HepG2 (cell line): ENCODE data around the gene HELZ2. TPM values are rescaled to one million over a fixed set of nuclear protein-coding genes. Genes with fewer than 3 reads are reported as not detected.

Source experiments
- ARID2 ChIP-seq: sonication (generic); formaldehyde crosslinking; IDR thresholded peaks from 2 replicates; pipeline ENCODE4 v1.8.1; 2022; ENCODE audit warnings: mild to moderate bottlenecking, missing genetic modification reagents, borderline replicate concordance
- CCAR2 ChIP-seq: fragments of 200-400 bp; formaldehyde crosslinking; optimal IDR thresholded peaks from 2 replicates; pipeline ENCODE3; 2018; ENCODE audit warnings: low read depth, mild to moderate bottlenecking, low read length, moderate library complexity
- ETS1 ChIP-seq: sonication (generic); formaldehyde crosslinking; IDR thresholded peaks from 2 replicates; pipeline ENCODE4 v1.4.0; 2020; ENCODE audit warnings: missing genetic modification reagents
- ETV6 ChIP-seq: sonication (generic); formaldehyde crosslinking; conservative IDR thresholded peaks from 2 replicates; pipeline ENCODE4 v1.4.0; 2020; ENCODE audit warnings: missing genetic modification reagents
- IRF1 ChIP-seq: sonication (generic); formaldehyde crosslinking; IDR thresholded peaks from 2 replicates; pipeline ENCODE4 v1.4.0; 2020; ENCODE audit warnings: low read depth, mild to moderate bottlenecking, missing genetic modification reagents
- IRF9 ChIP-seq: sonication (generic); formaldehyde crosslinking; IDR thresholded peaks from 2 replicates; pipeline ENCODE4 v1.8.0; 2022; ENCODE audit warnings: missing genetic modification reagents, mild to moderate bottlenecking, borderline replicate concordance
- MXD4 ChIP-seq: IDR thresholded peaks from 2 replicates; pipeline ENCODE4 v1.6.1; 2016; ENCODE audit warnings: mild to moderate bottlenecking, missing biosample characterization, missing genetic modification reagents
- NCOR1 ChIP-seq: fragments of 200-600 bp; sonication (generic); IDR thresholded peaks from 2 replicates; pipeline ENCODE4 v1.7.0; 2017; ENCODE audit warnings: antibody characterized with exemption, low read length, borderline replicate concordance
- NFAT5 ChIP-seq: sonication (generic); formaldehyde crosslinking; IDR thresholded peaks from 2 replicates; pipeline ENCODE4 v1.4.0; 2020; ENCODE audit warnings: missing genetic modification reagents
- NR3C1 ChIP-seq: sonication (generic); formaldehyde crosslinking; IDR thresholded peaks from 2 replicates; pipeline ENCODE4 v1.4.0; 2020; ENCODE audit warnings: missing genetic modification reagents
- PITX1 ChIP-seq: sonication (generic); formaldehyde crosslinking; IDR thresholded peaks from 2 replicates; pipeline ENCODE4 v1.5.1; 2020; ENCODE audit warnings: mild to moderate bottlenecking, missing genetic modification reagents
- RAD21 ChIP-seq: fragments of 450-650 bp; formaldehyde crosslinking; IDR thresholded peaks from 2 replicates; pipeline ENCODE4 v1.5.0; 2020; ENCODE audit warnings: mild to moderate bottlenecking
- RARG ChIP-seq: sonication (generic); formaldehyde crosslinking; IDR thresholded peaks from 2 replicates; pipeline ENCODE4 v1.4.0; 2020; ENCODE audit warnings: low read depth, mild to moderate bottlenecking, missing genetic modification reagents
- REL ChIP-seq: sonication (generic); formaldehyde crosslinking; conservative IDR thresholded peaks from 2 replicates; pipeline ENCODE4 v1.8.0; 2022; ENCODE audit warnings: mild to moderate bottlenecking, missing genetic modification reagents, moderate library complexity
- WIZ ChIP-seq: sonication (generic); formaldehyde crosslinking; IDR thresholded peaks from 2 replicates; pipeline ENCODE4 v1.5.1; 2020; ENCODE audit warnings: mild to moderate bottlenecking, missing genetic modification reagents
- YEATS4 ChIP-seq: sonication (generic); formaldehyde crosslinking; IDR thresholded peaks from 2 replicates; pipeline ENCODE4 v1.4.0; 2020; ENCODE audit warnings: missing genetic modification reagents, borderline replicate concordance
- ZBTB42 ChIP-seq: sonication (generic); formaldehyde crosslinking; IDR thresholded peaks from 2 replicates; pipeline ENCODE4 v1.5.0; 2020; ENCODE audit warnings: mild to moderate bottlenecking, missing genetic modification reagents
- ZC3H4 ChIP-seq: sonication (generic); formaldehyde crosslinking; IDR thresholded peaks from 2 replicates; pipeline ENCODE4 v1.4.0; 2020; ENCODE audit warnings: missing genetic modification reagents, borderline replicate concordance
- ZMYM2 ChIP-seq: sonication (generic); formaldehyde crosslinking; IDR thresholded peaks from 2 replicates; pipeline ENCODE4 v1.8.0; 2022; ENCODE audit warnings: mild to moderate bottlenecking, missing genetic modification reagents
- ZNF121 ChIP-seq: sonication (generic); formaldehyde crosslinking; IDR thresholded peaks from 2 replicates; pipeline ENCODE4 v1.5.0; 2020; ENCODE audit warnings: mild to moderate bottlenecking, missing genetic modification reagents
- ZNF460 ChIP-seq: sonication (generic); formaldehyde crosslinking; IDR thresholded peaks from 2 replicates; pipeline ENCODE4 v1.5.1; 2020; ENCODE audit warnings: missing genetic modification reagents, mild to moderate bottlenecking, borderline replicate concordance
- ZNF782 ChIP-seq: sonication (generic); formaldehyde crosslinking; IDR thresholded peaks from 2 replicates; pipeline ENCODE4 v1.4.0; 2020; ENCODE audit warnings: missing genetic modification reagents, mild to moderate bottlenecking, borderline replicate concordance
- ZNF790 ChIP-seq: sonication (generic); formaldehyde crosslinking; IDR thresholded peaks from 2 replicates; pipeline ENCODE4 v1.8.0; 2022; ENCODE audit warnings: missing genetic modification reagents, mild to moderate bottlenecking, borderline replicate concordance
- polyA plus RNA-seq, 8 experiments: library from polyadenylated mRNA; depleted of rRNA in 3 of 8; stranded (reverse) in 7 of 8; unstranded in 1 of 8; fragments of >200 nt; fragmentation: Illumina TruSeq in 4 of 8; extraction: Trizol in 4 of 8; gene quantifications; 2 replicates each; pipeline versions ENCODE4 v1.2.1 to v1.2.3, GENCODE V29; 2011 to 2016; ENCODE audit warnings: low read depth in 4 of 8, missing spikeins in 1 of 8, mixed read lengths in 1 of 8; ENCODE audit not compliant: insufficient read depth in 1 of 8
- total RNA-seq, 5 experiments: library from RNA; depleted of rRNA; stranded (reverse); fragments of >200 nt; fragmentation: Illumina TruSeq; extraction: Trizol; gene quantifications; 2 replicates each; pipeline ENCODE4 v1.2.3, GENCODE V29; 2016; ENCODE audit warnings: low read depth in 1 of 5

The HELZ2 gene
- total and polyA plus RNA-seq, 2 of the 13 experiments (the other 11 are each of a cell fraction or from before 2014, with no cell fraction given) = 9.6 to 10.1 TPM

GRCh38 chr20:63574156-63574828 is at the start of gene HELZ2 (continued):
- TF ChIP-seq NR3C1 (CRISPR knock-in tag) (no peak), CCAR2 (no peak), NCOR1 (no peak), REL (CRISPR knock-in tag) (no peak), WIZ (CRISPR knock-in tag) (no peak), ZNF460 (CRISPR knock-in tag) (no peak), MXD4 (CRISPR knock-in tag) (no peak), ZNF782 (CRISPR knock-in tag) (no peak), ZNF121 (no peak), ZBTB42 (CRISPR knock-in tag) (no peak), ZMYM2 (CRISPR knock-in tag) (no peak; the same call in none of the 2 replicates), ZC3H4 (no peak), IRF1 (CRISPR knock-in tag) (no peak), IRF9 (CRISPR knock-in tag) (peak; percentile 87), ARID2 (CRISPR knock-in tag) (no peak), RAD21 (CRISPR knock-in tag) (no peak), RARG (CRISPR knock-in tag) (no peak), YEATS4 (CRISPR knock-in tag) (peak; percentile 72; the same call in 1 of the 2 replicates), ZNF790 (CRISPR knock-in tag) (no peak), NFAT5 (CRISPR knock-in tag) (peak; percentile 60; the same call in 1 of the 2 replicates), ETV6 (CRISPR knock-in tag) (peak; percentile 57; the same call in 1 of the 2 replicates), PITX1 (CRISPR knock-in tag) (no peak; the same call in 1 of the 2 replicates), ETS1 (CRISPR knock-in tag) (no peak)
